SK-MEL-5 (cell line): ENCODE measurements around the gene CCL11. TPM values are rescaled to one million over a fixed set of nuclear protein-coding genes. Genes with fewer than 3 reads are reported as not detected.
"Not testable (repeated sequence)": the region's sequence is repeated elsewhere in the genome, so short reads cannot be mapped to it uniquely, and the experiment has no call there.

Experiments
- DNase-seq: peaks from one replicate; pipeline ENCODE4 v3.0.0-alpha.2; 2016; ENCODE audit warnings: low read depth, low spot score
- in situ Hi-C: cut with HindIII; loops from 2 replicates; pipeline ENCODE4 v1.10.0; 2016; ENCODE audit warnings: low sequenced_read_pairs, high pct_unique_total_duplicates, low pct_unique_long_range_greater_than_20kb
- total RNA-seq: library from RNA; depleted of rRNA; stranded (reverse); fragments of >200 nt; shearing (Covaris generic); gene quantifications from 2 replicates; pipeline ENCODE4 v1.2.3, GENCODE V29; 2014

The CCL11 gene
- total RNA-seq, 1 experiment from 2014 or later, result not detected

DNA sequence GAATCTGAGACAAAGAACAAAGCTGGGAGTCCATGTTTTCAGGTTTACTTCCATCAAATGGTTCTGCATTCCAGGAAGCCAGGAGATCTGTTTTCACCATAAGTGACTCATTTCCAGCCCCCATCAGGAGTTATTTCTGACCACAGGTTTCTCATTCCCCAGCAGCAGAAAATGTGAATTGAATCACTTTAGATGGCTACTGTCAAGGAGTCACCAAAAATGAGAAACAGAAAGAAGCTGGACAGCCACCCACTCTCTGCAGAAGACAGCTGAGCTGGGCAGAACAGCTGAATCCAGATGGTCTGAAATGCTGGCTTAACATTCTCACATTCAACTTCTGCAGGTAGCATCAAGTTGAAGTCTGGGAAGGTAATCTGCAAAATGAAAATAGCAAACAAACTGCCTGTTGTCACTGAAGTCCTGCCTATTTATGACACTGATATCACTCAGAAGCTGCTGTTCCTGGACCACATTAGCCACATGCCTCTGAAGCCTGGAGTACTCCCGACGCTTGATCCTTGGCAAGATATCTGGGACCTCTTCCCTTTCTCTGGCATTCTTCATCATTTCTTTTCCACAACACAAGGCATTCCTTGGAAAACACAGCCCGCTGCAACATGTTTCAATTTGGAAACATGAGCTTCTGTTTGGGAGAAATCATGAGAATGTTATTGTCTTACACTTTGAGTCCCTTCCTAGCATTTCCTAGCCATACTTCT lies 15.3 kb downstream of the CCL11 start:
- DNase-seq, result no peak
- in situ Hi-C loops, result no loop called here

DNA sequence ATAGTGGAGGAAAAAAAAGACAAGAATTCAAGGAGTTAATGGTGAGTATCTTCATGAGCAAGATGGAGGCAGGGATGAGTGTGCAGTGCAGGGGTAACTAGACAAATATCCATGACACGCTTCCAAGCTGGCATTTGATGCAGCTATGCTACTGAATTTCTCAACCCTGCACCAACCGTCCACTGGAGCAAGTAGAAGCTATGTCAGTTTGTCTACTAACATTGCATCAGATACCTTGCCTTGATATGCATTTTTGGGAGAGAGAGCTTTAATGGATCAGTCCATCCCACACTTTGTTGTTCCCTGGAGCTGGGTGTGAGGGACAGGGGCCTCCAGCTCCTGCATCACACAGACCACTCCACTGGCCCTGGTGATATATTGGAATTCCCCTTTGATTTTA lies 16.4 kb downstream of the CCL11 start:
- in situ Hi-C loops, result no loop called here

DNA sequence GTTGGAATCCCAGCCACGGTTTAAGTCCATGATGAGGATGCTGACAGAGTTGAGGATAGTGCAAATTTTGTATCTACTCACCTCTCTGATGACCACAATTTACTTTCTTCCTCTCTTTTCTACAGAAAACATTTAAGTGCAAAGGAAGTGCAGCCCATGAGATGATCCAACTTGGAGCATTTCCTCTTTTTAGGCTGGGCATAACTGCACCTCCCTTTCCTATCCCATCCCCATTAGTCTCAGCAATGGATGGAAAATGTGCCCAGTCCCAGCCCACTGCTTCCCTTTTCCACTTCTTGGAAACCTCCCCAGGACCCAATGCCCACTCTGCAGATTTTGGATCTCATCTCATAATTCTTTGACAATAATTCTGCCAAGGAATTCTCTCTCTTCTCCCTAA lies 17.1 kb downstream of the CCL11 start:
- DNase-seq, result no peak
- in situ Hi-C loops, result no loop called here

More for the DNA sequence above, 16.4 kb downstream of the CCL11 start:
- no peak for DNase-seq

DNA sequence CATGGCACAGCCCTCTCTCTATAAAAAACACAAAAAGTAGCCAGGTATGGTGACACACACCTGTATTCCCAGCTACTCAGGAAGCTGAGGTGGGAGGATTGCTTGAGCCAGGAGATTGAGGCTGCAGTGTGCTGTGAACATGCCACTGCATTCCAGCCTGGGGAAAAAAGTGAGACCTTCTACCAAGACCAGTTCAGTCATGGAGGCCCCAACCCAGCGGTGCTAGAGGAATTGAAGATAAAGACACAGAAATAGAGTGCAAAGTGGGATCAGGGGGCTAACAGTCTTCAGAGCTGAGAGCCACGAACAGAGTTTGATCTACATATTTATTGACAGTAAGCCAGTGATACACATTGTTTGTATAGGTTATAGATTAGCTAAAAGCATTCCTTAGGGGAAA lies 18.1 kb downstream of the CCL11 start:
- in situ Hi-C loops, result no loop called here
- DNase-seq, result no peak

DNA sequence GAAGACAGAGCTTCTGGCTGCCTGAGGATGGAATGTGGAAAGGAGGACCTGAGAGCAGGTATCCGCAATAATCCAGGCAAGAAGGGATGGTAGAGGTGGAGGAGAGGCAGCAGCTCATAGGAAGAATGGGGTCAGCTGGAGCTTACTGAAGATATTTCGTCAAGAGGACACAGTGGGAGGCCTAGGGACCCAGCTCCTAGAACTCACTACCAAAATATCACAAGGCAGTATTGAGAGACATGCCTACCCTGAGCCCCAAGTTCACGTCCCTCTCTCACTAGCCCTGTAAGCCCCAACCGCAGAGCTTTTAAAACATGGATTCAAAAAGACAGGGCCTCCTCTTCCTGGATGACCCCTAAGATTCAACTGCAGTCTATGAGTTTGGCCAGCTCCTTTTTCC lies 19.5 kb downstream of the CCL11 start:
- in situ Hi-C loops, result no loop called here
- DNase-seq, result no peak

DNA sequence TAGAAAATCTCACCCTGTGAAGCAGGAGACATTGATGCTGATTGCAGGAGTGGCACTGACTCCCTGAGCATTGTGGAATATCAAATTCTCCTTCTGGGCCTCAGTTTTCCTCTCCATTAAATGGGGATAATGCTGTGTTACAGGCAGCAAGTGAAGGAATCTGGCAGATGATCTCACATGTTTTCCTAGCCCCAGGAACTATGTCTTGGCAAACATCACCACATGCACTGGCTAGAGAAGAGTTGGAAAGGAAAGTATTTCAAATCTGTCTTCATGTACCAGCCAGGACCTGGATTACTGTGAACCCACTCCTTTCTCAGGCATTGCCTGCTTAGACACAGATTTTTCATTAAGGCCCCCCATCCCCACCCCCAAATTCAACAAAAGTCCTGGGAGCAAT lies 20.1 kb downstream of the CCL11 start:
- in situ Hi-C loops, result no loop called here
- no peak for DNase-seq

DNA sequence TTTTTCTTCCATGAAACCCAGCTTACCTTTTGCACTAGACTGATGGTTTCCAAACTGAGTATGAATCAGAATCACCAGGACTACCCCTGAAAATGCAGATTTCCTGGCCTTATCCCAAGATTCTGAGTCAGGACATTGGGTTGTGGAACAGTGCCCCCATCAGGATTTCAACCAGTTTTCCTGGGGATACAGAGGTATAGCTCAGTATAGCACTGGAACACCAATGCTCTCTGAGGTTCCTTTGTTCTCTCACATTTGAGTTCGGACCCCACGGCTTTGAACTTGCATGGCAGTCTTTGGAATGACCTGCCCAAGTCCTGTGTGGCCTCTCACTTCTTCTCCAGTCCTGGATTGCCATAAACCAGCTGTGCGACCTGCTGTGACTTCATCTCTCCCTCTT lies 20.9 kb downstream of the CCL11 start:
- in situ Hi-C loops, result no loop called here
- peak; percentile 45 for DNase-seq

DNA sequence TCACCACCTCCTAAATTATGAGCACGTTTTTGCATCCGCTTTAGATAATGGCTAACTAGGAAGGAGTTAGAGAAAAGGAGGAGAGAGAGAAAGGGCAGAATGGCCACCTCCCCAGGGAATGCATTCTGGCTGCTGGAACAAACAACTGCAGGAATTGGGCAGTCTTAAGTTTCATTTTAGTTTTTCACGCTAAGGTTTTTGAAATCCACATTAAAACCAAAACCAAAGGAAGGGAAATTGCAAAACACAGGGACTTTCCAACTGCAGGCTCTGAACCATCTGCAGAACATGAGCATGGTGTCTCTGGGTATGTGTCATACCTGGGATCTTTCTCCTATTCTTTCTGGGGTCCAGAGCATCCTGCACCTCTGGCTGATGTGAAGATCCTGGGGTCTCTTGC lies 21.6 kb downstream of the CCL11 start:
- DNase-seq, result no peak

DNA sequence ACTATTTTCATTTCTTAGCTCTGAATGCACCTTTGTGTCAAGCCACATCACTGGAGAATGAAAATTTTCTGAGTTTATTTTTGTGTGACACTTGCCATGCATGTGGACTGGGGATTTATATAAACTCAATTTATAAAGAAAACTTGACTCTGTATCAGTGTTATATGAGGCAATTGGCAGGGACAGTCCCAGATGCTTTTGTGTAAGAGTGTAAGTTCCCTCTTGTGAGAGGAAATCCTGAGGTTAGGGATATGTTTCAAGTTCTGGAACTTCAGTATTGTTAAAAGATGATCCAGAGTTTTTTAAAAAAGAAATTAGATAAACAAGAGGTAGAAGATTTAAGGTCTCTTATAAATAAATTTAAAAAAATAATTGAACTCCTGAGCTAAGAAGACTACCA lies 22.8 kb downstream of the CCL11 start:
- in situ Hi-C loops, result no loop called here
- no peak for DNase-seq

More for the DNA sequence above, 21.6 kb downstream of the CCL11 start:
- in situ Hi-C loops, result no loop called here

DNA sequence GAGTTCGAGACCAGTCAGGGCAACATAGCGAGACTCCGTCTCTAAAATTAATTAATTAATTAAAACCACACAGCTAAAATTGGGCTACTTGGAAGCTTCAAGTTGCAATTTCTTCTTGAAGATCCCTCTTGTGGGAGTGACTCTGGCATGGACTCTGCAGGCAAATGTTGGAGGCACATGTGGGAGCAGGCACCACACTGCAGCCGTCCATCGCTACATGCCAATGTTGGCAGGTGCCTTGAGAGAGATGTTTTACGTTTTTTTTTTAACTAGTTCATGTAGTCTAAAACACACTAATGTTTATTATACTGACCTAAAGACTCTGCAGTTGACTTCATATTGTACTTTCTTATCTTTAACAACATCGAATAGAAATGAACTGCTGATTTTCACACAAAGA lies 25.7 kb downstream of the CCL11 start:
- DNase-seq, result no peak
- in situ Hi-C loops, result no loop called here

DNA sequence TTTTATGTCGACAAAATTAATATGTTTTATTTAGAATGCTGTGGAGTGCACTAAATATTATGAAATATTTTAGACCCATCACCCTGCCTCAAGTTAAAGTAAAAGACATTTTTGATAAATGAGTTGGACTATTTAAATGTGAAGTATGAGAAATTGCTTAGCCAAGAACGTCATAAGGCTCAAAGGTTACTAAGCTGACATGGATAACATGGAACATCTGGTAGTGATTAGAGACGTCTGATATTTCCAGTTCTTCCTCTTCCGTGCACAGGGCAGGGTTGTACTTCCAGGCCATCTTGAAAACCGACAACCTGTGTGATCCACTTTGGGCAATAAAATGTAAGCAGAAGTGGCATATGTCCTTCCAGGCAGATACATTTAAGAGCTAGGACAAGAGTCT lies 26.5 kb downstream of the CCL11 start:
- in situ Hi-C loops, result no loop called here
- DNase-seq, result no peak

DNA sequence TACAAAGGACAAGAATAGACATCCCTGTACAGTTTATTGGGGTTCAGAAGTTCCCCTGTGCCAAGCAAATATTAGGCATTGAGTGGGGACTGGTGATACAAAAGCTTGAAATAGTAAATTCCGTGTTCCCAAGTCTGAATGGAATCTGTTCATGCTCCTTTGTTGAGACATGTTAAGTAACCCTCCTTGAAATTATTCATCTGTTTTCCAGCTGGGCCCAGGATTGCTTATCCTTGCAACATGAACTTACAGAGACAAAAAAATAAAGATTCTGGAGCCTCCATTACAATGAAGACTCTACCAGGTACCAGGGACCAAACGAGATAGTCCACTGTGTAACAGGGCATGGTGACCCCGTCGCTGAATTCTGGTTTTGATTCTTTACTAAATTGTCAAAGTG lies 27.6 kb downstream of the CCL11 start:
- in situ Hi-C loops, result no loop called here
- no peak for DNase-seq

DNA sequence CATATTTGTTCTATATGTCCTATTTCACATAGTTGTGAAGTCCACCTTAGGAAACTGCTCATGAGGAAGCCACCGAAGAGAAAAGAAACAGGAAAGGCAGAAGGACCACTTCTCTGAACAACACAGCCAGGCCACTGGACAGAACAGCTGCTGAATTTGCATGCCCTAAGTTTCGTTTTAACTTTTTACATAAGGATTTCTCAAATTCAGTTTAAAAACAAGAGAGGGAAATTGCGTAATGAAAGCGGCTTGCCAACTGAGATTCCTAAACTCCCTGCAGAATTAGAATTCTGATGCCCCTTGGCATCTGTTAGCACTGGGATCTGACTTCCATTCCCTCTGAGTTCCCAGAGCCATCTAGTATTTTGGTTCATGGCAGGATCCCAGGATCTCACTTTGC lies 28.7 kb downstream of the CCL11 start:
- no peak for DNase-seq
- in situ Hi-C loops, result no loop called here

DNA sequence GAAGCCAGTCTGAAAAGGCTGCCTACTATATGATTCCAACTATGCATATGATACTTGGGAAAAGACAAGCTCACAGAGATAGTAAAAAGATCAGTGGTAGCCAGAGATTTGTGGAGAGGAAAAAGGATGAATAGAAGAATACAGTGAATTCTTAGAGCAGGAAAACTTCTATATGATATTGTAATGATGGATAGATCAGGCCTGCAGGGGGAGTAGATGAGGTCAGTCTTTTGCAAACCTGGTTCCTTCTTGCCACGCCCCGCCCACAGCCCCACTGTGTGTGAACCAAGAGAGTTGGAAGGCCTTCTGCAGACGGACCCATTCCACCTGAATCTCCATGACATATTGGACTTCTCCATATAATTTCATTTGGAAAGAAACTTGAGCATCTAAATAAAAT lies 32.9 kb downstream of the CCL11 start:
- DNase-seq, result peak; percentile 56
- in situ Hi-C loops, result no loop called here

DNA sequence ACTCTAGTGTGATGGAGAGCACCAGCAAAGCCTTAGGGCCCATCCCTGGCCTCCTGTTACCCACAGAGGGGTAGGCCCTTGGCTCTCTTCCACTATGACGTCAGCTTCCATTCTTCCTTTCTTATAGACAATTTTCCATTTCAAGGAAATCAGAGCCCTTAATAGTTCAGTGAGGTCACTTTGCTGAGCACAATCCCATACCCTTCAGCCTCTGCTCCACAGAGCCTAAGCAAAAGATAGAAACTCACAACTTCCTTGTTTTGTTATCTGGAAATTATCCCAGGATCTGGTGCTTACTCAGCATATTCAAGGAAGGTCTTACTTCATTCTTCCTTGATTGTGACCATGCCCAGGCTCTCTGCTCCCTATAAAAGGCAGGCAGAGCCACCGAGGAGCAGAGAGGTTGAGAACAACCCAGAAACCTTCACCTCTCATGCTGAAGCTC lies 33.5 kb downstream of the CCL11 start, which contains the start of gene CCL8:
Gene CCL8 (plus strand): TSS at position 397 of the 445 bp plus-strand sequence. CDS start 67 bp downstream, outside the sequence.
- in situ Hi-C loops, result no loop called here
- DNase-seq, result no peak

DNA sequence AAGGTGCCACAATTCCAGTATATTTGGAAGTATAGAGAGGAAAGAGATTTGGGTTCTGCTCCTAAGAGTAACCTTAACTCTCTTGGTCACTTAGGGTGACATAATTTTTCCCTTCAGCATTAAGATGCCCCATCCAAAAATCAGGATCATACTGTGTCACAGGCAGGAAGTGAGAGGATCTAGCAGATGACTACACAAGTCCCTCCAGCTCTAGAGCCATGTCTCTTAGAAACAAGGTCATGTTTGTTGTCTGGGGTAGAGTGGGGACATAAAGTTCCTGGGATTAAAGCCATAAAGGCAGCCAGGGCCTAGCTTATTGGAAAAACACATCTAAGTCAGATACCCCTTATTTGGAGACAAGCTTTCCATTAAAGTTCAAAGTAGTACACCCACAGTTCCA lies 36.4 kb downstream of the CCL11 start:
- no peak for DNase-seq
- in situ Hi-C loops, result no loop called here

DNA sequence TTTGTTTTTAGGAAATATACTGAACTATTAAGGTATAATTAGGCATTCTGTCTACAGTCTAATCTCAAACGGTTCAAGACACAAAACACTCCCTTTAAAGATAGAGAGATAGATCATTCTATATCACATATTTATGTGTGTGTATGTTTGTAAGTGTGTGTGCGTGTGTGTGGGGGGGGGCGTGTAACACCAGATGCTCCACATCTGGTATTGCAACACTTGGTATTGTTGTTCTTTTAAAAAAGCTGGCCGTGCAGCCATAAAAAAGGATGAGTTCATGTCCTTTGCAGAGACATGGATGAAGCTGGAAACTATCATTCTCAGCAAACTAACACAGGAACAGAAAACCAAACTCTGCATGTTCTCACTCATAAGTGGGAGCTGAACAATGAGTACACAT lies 42.0 kb downstream of the CCL11 start:
- DNase-seq, in situ Hi-C loops: not testable (repeated sequence)

DNA sequence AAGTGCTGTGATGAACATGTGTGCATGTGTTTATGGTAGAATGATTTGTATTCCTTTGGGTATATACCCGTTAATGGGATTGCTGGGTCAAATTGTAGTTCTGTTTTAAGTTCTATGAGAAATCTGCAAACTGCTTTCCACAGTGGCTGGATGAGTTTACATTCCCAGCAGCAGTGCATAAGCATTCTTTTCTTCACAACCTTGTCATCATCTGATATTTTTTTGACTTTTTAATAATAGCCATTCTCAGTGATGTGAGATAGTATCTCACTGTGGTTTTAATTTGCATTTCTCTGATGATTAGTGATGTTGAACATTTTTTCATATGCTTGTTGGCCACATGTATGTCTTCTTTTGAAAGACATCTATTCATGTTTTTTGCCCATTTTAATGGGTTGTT lies 52.2 kb downstream of the CCL11 start:
- no peak for DNase-seq
- in situ Hi-C loops, result no loop called here
